HEK293T (cell line): Measurements from ENCODE around the gene ANXA2.

Experiments
- CTCF ChIA-PET: fragments of 350-600 bp; formaldehyde crosslinking; extraction: SDS; loops from one replicate; lab custom pipeline; 2021; ENCODE audit warnings: antibody characterized with exemption, inconsistent platforms; lab: Yijun Ruan, JAX
- POLR2A ChIA-PET: fragments of 350-600 bp; formaldehyde crosslinking; extraction: SDS; loops from one replicate; lab custom pipeline; 2020; ENCODE audit warnings: antibody characterized with exemption, inconsistent platforms; lab: Yijun Ruan, JAX
- DNase-seq: peaks from one replicate; pipeline ENCODE4 v3.0.0; 2012; ENCODE audit warnings: mixed read lengths; ENCODE audit errors: extremely low spot score
- ARNT ChIP-seq: fragments of 450-650 bp; IDR thresholded peaks from 2 replicates; pipeline ENCODE4 v1.6.1; 2017; ENCODE audit warnings: mild to moderate bottlenecking
- BHLHE40 ChIP-seq: fragments of 450-650 bp; IDR thresholded peaks from 2 replicates; pipeline ENCODE4 v1.6.1; 2016; ENCODE audit warnings: mild to moderate bottlenecking, moderate library complexity, borderline replicate concordance
- CTBP1 ChIP-seq: fragments of 450-650 bp; IDR thresholded peaks from 2 replicates; pipeline ENCODE4 v1.6.1; 2016; ENCODE audit warnings: borderline replicate concordance
- ELF4 ChIP-seq: fragments of 450-650 bp; IDR thresholded peaks from 2 replicates; pipeline ENCODE4 v1.6.1; 2017; ENCODE audit warnings: antibody characterized with exemption
- FOXA1 ChIP-seq: fragments of 450-650 bp; IDR thresholded peaks from 2 replicates; pipeline ENCODE4 v1.6.1; 2016; ENCODE audit warnings: mild to moderate bottlenecking
- FOXK2 ChIP-seq: fragments of 450-650 bp; IDR thresholded peaks from 2 replicates; pipeline ENCODE4 v1.6.1; 2016; ENCODE audit warnings: mild to moderate bottlenecking
- FOXM1 ChIP-seq: fragments of 450-650 bp; IDR thresholded peaks from 2 replicates; pipeline ENCODE4 v1.6.1; 2017; ENCODE audit warnings: mild to moderate bottlenecking, borderline replicate concordance
- HDGF ChIP-seq: fragments of 450-650 bp; IDR thresholded peaks from 2 replicates; pipeline ENCODE4 v1.6.1; 2017; ENCODE audit warnings: antibody characterized with exemption, borderline replicate concordance
- L3MBTL2 ChIP-seq: fragments of 450-650 bp; conservative IDR thresholded peaks from 2 replicates; pipeline ENCODE4 v1.6.1; 2016; ENCODE audit warnings: mild to moderate bottlenecking
- LEF1 ChIP-seq: fragments of 450-650 bp; IDR thresholded peaks from 2 replicates; pipeline ENCODE4 v1.6.1; 2017; ENCODE audit warnings: mild to moderate bottlenecking, borderline replicate concordance
- NFRKB ChIP-seq: fragments of 450-650 bp; IDR thresholded peaks from 2 replicates; pipeline ENCODE4 v1.6.1; 2016; ENCODE audit warnings: mild to moderate bottlenecking, moderate library complexity
- PKNOX1 ChIP-seq: fragments of 450-650 bp; IDR thresholded peaks from 2 replicates; pipeline ENCODE4 v1.6.1; 2016
- SP1 ChIP-seq: fragments of 450-650 bp; IDR thresholded peaks from 2 replicates; pipeline ENCODE4 v1.6.1; 2017
- SUZ12 ChIP-seq: fragments of 450-650 bp; IDR thresholded peaks from 2 replicates; pipeline ENCODE4 v1.6.1; 2016; ENCODE audit warnings: mild to moderate bottlenecking
- TARDBP ChIP-seq: fragments of 450-650 bp; IDR thresholded peaks from 2 replicates; pipeline ENCODE4 v1.6.1; 2016
- ZNF384 ChIP-seq: fragments of 450-650 bp; IDR thresholded peaks from 2 replicates; pipeline ENCODE4 v1.6.1; 2016

Gene ANXA2

GRCh38 chr15:60347480-60348049 lies 50.2 kb downstream of the ANXA2 start:
- ChIA-PET CTCF (no interaction called here), POLR2A (no interaction called here)
- TF ChIP-seq FOXA1 (no peak), ELF4 (no peak), L3MBTL2 (no peak), SP1 (no peak), SUZ12 (no peak), FOXM1 (no peak), FOXK2 (no peak), ARNT (no peak)
- DNase-seq = no peak

GRCh38 chr15:60346653-60347052 lies 51.1 kb downstream of the ANXA2 start:
- CTCF ChIA-PET = no interaction called here

GRCh38 chr15:60346077-60346476 lies 51.7 kb downstream of the ANXA2 start:
- ChIA-PET CTCF (no interaction called here), POLR2A (no interaction called here)
- TF ChIP-seq LEF1 = no peak
- TF ChIP-seq ELF4 = no peak
- no peak for TF ChIP-seq FOXK2
- no peak for TF ChIP-seq NFRKB
- TF ChIP-seq L3MBTL2 = no peak
- no peak for TF ChIP-seq ARNT
- TF ChIP-seq BHLHE40 = no peak
- TF ChIP-seq SUZ12 = no peak
- TF ChIP-seq ZNF384 = no peak
- DNase-seq = no peak

More at GRCh38 chr15:60346653-60347052, 51.1 kb downstream of the ANXA2 start:
- POLR2A ChIA-PET = no interaction called here
- DNase-seq = no peak
- TF ChIP-seq LEF1 (no peak), ARNT (no peak), NFRKB (no peak), CTBP1 (no peak), SUZ12 (no peak), SP1 (no peak), BHLHE40 (no peak), TARDBP (no peak), HDGF (no peak), FOXA1 (no peak), FOXM1 (no peak), PKNOX1 (no peak), L3MBTL2 (no peak), ELF4 (no peak), FOXK2 (no peak), ZNF384 (no peak)

- DNase-seq = no peak
- TF ChIP-seq FOXA1 = no peak
- no peak for TF ChIP-seq FOXK2
- no peak for TF ChIP-seq TARDBP
- TF ChIP-seq L3MBTL2 = no peak
- TF ChIP-seq CTBP1 = no peak
- TF ChIP-seq BHLHE40 = no peak
- no peak for TF ChIP-seq SP1
- TF ChIP-seq SUZ12 = no peak
- no peak for TF ChIP-seq ARNT
- POLR2A ChIA-PET = no interaction called here
- CTCF ChIA-PET = no interaction called here
Measured at GRCh38 chr15:60345598-60345997, 52.2 kb downstream of the ANXA2 start.

- CTCF ChIA-PET = no interaction called here
- DNase-seq = no peak
- POLR2A ChIA-PET = no interaction called here
- no peak for TF ChIP-seq ZNF384
- TF ChIP-seq FOXM1 = no peak
- TF ChIP-seq FOXK2 = no peak
- TF ChIP-seq SUZ12 = no peak
- no peak for TF ChIP-seq NFRKB
- TF ChIP-seq PKNOX1 = no peak
- no peak for TF ChIP-seq L3MBTL2
- no peak for TF ChIP-seq HDGF
- no peak for TF ChIP-seq LEF1
- no peak for TF ChIP-seq FOXA1
- TF ChIP-seq SP1 = no peak
Measured at GRCh38 chr15:60344987-60345386, 52.8 kb downstream of the ANXA2 start.

- no peak for DNase-seq
- ChIA-PET CTCF (interaction anchor here (0.5 to 0.7 kb wide), 2 partner anchors 13 to 624 kb away, joined by 3 read pairs; no protein-coding TSS in a partner anchor), POLR2A (no interaction called here)
- TF ChIP-seq FOXK2 (no peak), LEF1 (no peak), FOXA1 (no peak), TARDBP (no peak), BHLHE40 (no peak)
Measured at GRCh38 chr15:60344461-60344860, 53.3 kb downstream of the ANXA2 start.

- CTCF ChIA-PET = interaction anchor here (0.5 to 0.9 kb wide), 3 partner anchors 14 to 652 kb away, joined by 3 read pairs; no protein-coding TSS in a partner anchor
- no peak for DNase-seq
- POLR2A ChIA-PET = no interaction called here
- TF ChIP-seq SUZ12 (no peak), HDGF (no peak), PKNOX1 (no peak), ELF4 (no peak)
Measured at GRCh38 chr15:60343221-60343970, 54.4 kb downstream of the ANXA2 start.
